ENCODE measurements around the gene ALG1L2.
"Not testable (repeated sequence)": the region's sequence is repeated elsewhere in the genome, so short reads cannot be mapped to it uniquely, and the experiment has no call there.

ALG1L2 gene

GRCh38 chr3:130081351-130081881, at the start of gene ALG1L2:
ALG1L2 (plus strand) TSS chr3:130081831; CDS start chr3:130082017, 186 bp downstream.
- no peak for DNase-seq

DNA sequence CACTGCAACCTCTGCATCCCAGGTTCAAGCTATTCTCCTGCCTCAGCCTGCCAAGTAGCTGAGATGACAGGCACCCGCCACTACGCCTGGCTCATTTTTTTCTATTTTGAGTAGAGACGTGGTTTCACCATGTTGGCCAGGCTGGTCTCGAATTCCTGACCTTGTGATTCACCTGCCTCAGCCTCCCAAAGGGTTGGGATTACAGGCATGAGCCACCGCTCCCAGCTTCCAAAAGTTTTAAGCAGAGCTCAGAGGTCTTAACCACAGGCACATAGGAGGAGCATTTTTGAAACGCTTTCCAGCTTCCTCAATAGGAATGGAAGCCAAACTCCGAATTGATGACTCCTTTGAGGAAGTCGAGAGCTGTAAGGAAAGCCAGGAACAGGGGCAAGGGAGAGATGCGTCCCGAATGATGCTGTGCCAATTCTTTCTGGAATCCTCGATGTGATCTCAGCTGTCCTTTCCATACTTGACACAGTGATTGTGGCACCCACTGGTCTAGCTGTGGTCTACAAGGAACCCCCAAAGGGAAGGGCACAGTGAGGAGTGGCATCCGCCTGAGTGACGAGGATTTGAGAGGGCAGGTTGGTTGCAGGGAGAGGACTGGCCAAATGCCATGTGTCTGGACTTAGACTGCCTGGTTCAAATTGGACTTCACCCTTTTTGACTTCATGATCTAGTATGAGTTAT, 44.4 kb upstream of the ALG1L2 start:
- not testable (repeated sequence) for DNase-seq

- DNase-seq: not testable (repeated sequence)
These were observed 38.9 kb upstream of the ALG1L2 start for GRCh38 chr3:130042736-130043135.

DNA sequence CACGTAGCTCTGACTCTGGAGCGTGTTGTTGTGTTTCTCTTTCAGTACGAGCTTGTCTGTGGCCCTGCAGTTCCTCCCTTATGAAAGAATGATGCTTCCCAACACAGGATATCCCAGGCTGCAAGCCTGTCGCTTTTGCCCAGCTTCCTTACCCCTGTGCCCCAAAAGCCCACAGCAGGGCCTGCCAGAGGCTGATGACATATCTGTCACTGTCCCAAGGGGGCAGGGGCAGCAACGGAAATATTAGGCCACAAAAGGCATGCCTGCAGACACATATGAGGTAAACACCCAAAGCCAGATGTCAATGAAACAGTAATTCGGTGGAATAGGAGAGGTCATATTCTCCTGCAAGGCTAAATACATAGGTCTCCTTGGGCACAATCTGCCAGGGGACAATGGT, 38.0 kb upstream of the ALG1L2 start:
- not testable (repeated sequence) for DNase-seq

- DNase-seq: no peak
These were observed 37.3 kb upstream of the ALG1L2 start for GRCh38 chr3:130044370-130044769.

DNA sequence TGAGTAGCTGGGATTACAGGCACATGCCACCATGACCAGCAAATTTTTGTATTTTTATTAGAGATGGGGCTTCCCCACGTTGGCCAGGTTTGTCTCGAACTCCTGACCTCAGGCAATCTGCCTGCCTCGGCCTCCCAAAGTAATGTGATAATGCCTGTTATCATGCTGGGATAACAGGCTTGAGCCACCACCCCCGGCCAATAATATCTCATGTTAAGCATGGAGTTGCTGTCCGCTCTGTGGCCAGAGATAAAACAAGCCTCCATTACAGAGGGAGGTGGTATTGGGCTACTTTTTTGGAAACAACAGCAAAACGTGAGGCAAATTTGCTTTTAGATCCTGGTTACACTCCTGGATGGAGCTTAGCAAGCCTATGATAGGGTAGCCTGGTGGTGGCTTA, 32.9 kb upstream of the ALG1L2 start:
- no peak for DNase-seq

GRCh38 chr3:130052366-130052765, 29.3 kb upstream of the ALG1L2 start:
- DNase-seq: not testable (repeated sequence)

- not testable (repeated sequence) for DNase-seq
These were observed 28.7 kb upstream of the ALG1L2 start for GRCh38 chr3:130052965-130053364.

DNA sequence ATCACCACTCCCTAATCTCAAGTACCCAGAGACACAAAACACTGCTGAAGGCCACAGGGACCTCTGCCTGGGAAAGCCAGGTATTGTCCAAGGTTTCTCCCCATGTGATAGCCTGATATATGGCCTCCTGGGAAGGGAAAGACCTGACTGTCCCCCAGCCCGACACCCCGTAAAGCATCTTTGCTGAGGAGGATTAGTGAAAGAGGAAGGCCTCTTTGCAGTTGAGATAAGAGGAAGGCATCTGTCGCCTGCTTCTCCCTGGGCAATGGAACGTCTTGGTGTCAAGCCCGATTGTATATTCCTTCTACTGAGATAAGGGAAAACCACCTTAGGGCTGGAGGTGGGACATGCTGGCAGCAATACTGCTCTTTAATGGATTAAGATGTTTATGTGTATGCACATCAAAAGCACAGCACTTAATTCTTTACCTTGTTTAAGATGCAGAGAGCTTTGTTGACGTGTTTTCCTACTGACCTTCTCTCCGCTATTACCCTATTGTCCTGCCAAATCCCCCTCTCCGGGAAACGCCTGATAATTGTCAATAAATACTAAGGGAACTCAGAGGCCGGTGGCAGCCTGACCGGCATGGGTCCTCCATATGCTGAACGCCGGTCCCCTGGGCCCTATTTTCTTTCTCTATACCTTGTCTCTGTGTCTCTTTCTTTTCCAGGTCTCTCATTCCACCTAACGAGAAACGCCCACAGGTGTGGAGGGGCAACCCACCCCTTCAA, 23.9 kb upstream of the ALG1L2 start:
- not testable (repeated sequence) for DNase-seq

DNA sequence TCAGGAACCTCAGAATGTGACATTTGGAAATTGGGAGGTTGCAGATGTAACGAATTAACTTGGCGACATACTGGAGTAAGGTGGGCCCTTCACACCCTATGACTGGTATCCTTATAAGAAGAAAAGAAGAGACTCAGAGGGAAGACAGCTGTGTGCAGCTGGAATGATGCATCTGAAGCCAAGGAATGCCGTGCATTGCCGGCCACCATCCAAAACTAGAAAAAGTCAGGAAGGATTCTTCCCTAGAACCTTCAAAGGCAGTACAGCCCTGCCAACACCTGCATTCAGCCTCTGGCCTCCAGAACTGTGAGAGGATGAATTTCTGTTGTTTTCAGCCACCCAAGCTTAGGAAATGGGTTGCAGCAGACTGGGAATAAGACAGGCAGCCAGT, 23.4 kb upstream of the ALG1L2 start:
- not testable (repeated sequence) for DNase-seq

DNA sequence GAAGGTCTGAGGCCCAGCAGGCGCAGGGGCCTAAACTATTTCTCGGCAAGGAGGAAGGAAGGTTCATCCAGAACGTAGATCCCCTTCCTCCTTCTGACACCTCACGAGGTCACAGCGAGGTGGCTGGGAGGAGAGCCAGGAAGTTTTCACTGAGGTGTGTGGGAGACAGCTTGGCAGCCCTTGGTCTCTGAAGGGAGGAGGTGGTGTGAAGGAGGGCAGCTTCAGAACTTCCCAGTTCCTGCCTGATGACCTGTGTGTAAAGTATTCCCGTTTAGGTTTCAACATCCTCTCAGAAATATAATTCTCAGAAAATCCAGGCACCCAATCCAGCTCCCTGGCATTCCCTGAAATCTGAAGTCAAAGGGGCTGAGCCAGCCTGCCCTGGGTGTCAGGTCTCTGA, 22.9 kb upstream of the ALG1L2 start:
- DNase-seq: not testable (repeated sequence)

DNA sequence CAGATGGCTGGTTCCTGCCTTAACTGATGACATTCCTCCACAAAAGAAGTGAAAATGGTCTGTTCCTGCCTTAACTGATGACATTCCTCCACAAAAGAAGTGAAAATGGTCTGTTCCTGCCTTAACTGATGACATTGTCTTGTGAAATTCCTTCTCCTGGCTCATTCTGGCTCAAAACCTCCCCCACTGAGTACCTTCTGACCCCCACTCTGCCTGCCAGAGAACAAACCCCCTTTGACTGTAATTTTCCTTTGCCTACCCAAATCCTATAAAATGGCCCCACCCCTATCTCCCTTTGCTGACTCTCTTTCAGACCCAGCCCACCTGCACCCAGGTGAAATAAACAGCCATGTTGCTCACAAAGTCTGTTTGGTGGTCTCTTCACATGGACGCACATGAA, 22.5 kb upstream of the ALG1L2 start:
- DNase-seq: not testable (repeated sequence)

GRCh38 chr3:130073582-130073981, 8.0 kb upstream of the ALG1L2 start:
- DNase-seq: no peak

GRCh38 chr3:130077636-130078035, 4.0 kb upstream of the ALG1L2 start:
- no peak for DNase-seq

- not testable (repeated sequence) for DNase-seq
These were observed 1.9 kb downstream of the ALG1L2 start for GRCh38 chr3:130083363-130084090.

DNA sequence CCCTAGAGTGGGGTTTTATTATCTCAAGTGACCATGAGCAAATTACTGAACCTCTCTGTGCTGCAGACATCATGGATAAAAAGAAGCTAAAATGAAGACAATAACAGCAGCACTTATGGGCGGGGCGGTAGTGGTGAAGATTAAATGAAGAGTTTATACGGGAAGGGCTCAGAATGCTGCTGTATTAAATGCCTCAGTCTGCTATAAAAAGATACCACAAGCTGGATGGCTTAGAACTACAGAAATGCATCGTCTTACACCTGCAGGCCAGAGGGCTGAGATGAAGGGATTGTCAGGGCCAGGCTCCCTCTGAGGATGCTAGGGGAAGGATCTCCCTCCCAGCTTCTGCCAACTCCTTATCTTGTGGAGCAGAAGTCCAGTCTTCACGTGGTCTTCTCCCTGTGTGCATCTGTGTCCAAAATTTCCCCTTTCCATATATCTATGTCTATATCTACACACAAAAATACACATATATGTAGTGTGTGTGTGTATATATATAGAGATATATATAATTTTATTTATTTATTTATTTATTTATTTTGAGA, 2.9 kb downstream of the ALG1L2 start:
- no peak for DNase-seq

DNA sequence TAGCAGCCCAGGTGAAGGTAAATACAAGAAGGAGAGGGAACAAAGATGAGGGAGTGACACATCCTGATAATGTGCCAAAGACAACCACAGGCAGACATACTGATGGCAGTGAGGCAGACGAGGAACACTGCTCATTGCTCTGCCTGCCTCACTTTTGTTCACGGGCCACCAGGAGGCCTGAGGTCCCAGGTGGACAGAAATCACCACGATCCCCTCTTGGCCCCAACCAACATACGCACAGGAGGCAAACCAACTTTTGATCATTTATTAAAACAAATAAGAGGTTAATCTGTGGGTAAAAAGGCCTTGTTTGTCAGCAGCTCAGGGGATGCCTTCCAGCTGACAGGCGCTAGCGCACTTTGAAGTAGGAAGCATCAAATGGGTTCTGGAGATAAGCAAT, 4.2 kb downstream of the ALG1L2 start:
- no peak for DNase-seq

- not testable (repeated sequence) for DNase-seq
These were observed 5.0 kb downstream of the ALG1L2 start for GRCh38 chr3:130086628-130087027.

DNA sequence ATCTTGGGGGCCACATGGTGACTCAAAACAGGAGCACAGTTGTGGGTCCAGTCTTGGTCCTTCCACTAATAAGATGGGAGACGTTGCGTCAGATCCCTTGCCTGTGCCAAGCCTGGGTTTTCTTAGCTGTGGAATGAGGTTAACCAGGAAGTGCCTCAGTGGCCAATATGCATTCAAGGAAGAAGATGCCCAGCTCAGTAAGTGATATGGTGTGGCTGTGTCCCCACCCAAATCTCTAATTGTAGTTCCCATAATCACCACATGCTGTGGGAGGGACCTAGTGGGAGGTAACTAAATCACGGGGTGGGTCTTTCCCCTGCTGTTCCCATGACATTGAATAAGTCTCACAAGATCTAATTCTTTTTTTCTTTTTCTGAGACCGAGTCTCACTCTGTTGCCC, 6.4 kb downstream of the ALG1L2 start:
- DNase-seq: no peak

GRCh38 chr3:130090681-130091080, 9.1 kb downstream of the ALG1L2 start:
- DNase-seq: not testable (repeated sequence)

DNA sequence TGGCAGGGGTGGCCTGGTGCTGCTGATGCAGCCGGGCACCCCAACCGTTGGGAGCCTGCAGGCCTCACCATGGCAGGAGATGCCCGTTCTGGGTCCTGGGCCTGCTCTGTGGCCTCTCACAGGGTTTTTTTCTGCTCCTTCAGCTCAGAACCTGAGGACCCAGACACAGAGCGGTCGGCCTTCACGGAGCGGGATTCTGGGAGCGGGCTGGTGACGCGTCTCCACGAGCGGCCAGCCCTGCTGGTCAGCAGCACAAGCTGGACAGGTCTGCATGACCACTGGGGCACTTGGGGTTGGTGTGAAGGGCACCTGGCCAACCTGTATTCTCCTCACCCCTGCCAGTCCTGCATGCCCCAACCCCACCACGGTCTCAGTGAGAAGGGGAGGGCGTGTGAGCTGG, 10.3 kb downstream of the ALG1L2 start:
- DNase-seq: no peak

DNA sequence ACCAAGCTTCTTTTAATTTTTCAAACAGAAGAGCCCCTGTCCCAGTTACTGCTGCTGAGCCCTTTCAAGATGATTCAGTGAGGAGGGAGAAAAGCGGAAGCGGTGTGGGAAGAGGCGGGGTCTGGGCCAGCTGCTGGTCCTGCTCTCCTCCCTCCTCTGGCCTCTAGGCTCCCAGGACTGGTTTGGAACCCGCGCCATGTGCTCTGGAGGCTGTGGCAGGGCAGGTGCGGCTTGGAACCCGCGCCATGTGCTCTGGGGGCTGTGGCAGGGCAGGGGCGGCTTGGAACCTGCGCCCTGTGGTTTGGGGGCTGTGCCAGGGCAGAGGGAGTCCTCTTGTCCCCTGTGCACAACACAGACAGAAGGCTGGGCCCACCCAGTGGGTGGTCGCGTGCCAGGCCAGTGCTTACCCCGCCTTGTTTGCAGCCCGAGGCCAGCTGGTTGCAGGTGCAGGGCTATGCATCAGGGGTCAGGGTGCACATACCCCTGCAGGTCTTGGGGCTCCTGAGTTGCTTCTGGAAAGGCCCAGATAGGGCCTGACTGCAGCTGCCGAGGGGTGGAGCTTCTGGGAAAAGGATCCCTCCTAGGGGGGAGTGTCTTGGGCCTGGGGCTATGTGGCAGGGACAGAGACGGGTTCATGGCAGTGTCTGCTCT, 12.2 kb downstream of the ALG1L2 start:
- DNase-seq: no peak

All from right forelimb (tissue), 1 donor.